Nephron (organoid): ENCODE measurements around the gene TMEM132A.

Source experiments
- H3K27ac Mint-ChIP-seq, 3 experiments: 2 replicates each; pipeline ENCODE4 v1.8.0; 2020; ENCODE audit warnings: mixed read lengths in 3 of 3, mild to moderate bottlenecking in 2 of 3, moderate library complexity in 1 of 3
- H3K27me3 Mint-ChIP-seq: 2 replicates; pipeline ENCODE4 v1.8.0; 2021; ENCODE audit warnings: low read depth, mild to moderate bottlenecking, moderate library complexity, mixed read lengths
- H3K36me3 Mint-ChIP-seq: 2 replicates; pipeline ENCODE4 v1.8.0; 2020; ENCODE audit warnings: low read depth, mixed read lengths
- H3K4me1 Mint-ChIP-seq: 2 replicates; pipeline ENCODE4 v1.8.0; 2020; ENCODE audit warnings: mixed read lengths
- H3K4me3 Mint-ChIP-seq, 3 experiments: 2 replicates each; pipeline ENCODE4 v1.8.0; 2020; ENCODE audit warnings: mild to moderate bottlenecking in 3 of 3, mixed read lengths in 3 of 3, moderate library complexity in 2 of 3
- H3K9me3 Mint-ChIP-seq: 2 replicates; pipeline ENCODE4 v1.8.0; 2020; ENCODE audit warnings: mixed read lengths
- CTCF ChIP-seq, 3 experiments: fragments of 200-600 bp; sonication (generic); IDR thresholded peaks; one replicate each; pipeline ENCODE4 v1.5.0; 2021; ENCODE audit warnings: antibody characterized with exemption in 3 of 3; ENCODE audit not compliant: unreplicated experiment in 3 of 3

TMEM132A gene

GRCh38 chr11:60984149-60984548 lies 59.9 kb downstream of the TMEM132A start:
- no peak overlapping the region for H3K4me3 Mint-ChIP-seq
- H3K27me3 Mint-ChIP-seq, result peaks cover 9% of the 10 kb centered on the region
- no peaks in the 10 kb centered on the region for H3K9me3 Mint-ChIP-seq
- H3K27ac Mint-ChIP-seq, result no peak overlapping the region
- TF ChIP-seq CTCF (IDR thresholded peaks at IDR 0.05; ENCODE audit: unreplicated experiment in 3 of 3), result no peak
- peaks cover 7% of the 10 kb centered on the region for H3K4me1 Mint-ChIP-seq
- no peaks in the 10 kb centered on the region for H3K36me3 Mint-ChIP-seq

GRCh38 chr11:60984636-60985035 lies 60.4 kb downstream of the TMEM132A start:
- Mint-ChIP-seq H3K9me3 (no peaks in the 10 kb centered on the region), H3K4me1 (peaks cover 5% of the 10 kb centered on the region), H3K27me3 (peaks cover 9% of the 10 kb centered on the region), H3K36me3 (no peaks in the 10 kb centered on the region), H3K4me3 (no peak overlapping the region), H3K27ac (no peak overlapping the region)
- TF ChIP-seq CTCF (IDR thresholded peaks at IDR 0.05; ENCODE audit: unreplicated experiment in 3 of 3), result no peak

- H3K27ac Mint-ChIP-seq, result no peak overlapping the region
- H3K36me3 Mint-ChIP-seq, result no peaks in the 10 kb centered on the region
- no peak for TF ChIP-seq CTCF (IDR thresholded peaks at IDR 0.05; ENCODE audit: unreplicated experiment in 3 of 3)
- H3K4me3 Mint-ChIP-seq, result no peak overlapping the region
- H3K4me1 Mint-ChIP-seq, result peaks cover 5% of the 10 kb centered on the region
- H3K27me3 Mint-ChIP-seq, result peaks cover 12% of the 10 kb centered on the region
- H3K9me3 Mint-ChIP-seq, result no peaks in the 10 kb centered on the region
Observed at GRCh38 chr11:60985501-60985900, 61.2 kb downstream of the TMEM132A start.

- no peak for TF ChIP-seq CTCF (IDR thresholded peaks at IDR 0.05; ENCODE audit: unreplicated experiment in 3 of 3)
- no peak overlapping the region for H3K27ac Mint-ChIP-seq
- H3K9me3 Mint-ChIP-seq, result no peaks in the 10 kb centered on the region
Observed at GRCh38 chr11:60985991-60986915, 62.0 kb downstream of the TMEM132A start.

More at GRCh38 chr11:60985991-60986915, 62.0 kb downstream of the TMEM132A start:
- no peak overlapping the region for H3K4me3 Mint-ChIP-seq
- H3K27me3 Mint-ChIP-seq, result peaks cover 15% of the 10 kb centered on the region
- peaks cover 5% of the 10 kb centered on the region for H3K4me1 Mint-ChIP-seq
- no peaks in the 10 kb centered on the region for H3K36me3 Mint-ChIP-seq
